HG02870 (cell line): ENCODE results near the gene OCIAD1.
"Not testable (repeated sequence)": the region's sequence is repeated elsewhere in the genome, so short reads cannot be mapped to it uniquely, and the experiment has no call there.

Experiments
- ATAC-seq: cut with Tn5 transposase; IDR thresholded peaks from one replicate; pipeline ENCODE4 v1.9.1; 2021; ENCODE audit warnings: mild to moderate bottlenecking, moderate library complexity; ENCODE audit not compliant: unreplicated experiment

The OCIAD1 gene

DNA sequence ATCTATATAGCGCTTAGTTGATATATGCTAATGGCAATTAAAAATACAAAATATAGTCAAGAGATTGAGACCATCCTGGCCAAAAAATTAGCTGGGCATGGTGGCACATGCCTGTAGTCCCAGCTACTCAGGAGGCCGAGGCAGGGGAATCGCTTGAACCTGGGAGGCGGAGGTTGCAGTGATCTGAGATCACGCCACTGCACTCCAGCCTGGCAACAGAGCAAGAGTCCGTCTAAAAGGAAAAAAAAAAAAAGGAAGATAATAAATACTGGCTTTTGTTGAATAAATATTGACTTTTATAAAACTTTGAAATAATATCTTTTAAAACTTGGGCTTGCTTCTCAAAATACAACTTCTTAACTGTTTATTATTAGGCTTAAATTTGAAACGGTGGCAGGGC, 14.6 kb upstream of the OCIAD1 start:
- not testable (repeated sequence) for ATAC-seq

DNA sequence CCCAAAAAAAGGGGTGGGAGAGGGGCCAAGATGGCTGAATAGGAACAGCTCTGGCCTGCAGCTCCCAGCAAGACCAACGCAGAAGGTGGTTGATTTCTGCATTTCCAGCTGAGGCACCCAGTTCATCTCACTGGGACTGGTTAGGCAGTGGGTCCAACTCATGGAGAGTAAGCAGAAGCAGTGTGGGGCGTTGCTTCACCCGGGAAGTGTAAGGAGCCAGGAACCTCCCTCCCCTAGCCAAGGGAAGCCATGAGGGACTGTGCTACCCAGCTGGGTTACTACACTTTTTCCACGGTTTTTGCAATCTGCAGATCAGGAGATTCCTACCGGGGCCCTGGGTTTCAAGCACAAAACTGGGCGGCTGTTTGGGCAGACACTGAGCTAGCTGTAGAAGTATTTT, 13.9 kb upstream of the OCIAD1 start:
- no peak for ATAC-seq

DNA sequence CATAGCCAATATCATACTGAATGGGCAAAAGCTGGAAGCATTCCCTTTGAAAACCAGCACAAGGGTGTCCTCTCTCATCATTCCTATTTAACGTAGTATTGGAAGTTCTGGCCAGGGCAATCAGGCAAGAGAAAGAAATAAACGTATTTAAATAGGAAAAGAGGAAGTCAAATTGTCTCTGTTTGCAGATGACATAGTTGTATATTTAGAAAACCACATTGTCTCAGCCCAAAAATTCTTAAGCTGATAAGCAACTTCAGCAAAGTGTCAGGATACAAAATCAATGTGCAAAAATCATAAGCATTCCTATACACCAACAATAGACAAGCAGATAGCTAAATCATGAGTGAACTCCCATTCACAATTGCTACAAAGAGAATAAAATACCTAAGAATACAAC, 9.5 kb upstream of the OCIAD1 start:
- not testable (repeated sequence) for ATAC-seq

DNA sequence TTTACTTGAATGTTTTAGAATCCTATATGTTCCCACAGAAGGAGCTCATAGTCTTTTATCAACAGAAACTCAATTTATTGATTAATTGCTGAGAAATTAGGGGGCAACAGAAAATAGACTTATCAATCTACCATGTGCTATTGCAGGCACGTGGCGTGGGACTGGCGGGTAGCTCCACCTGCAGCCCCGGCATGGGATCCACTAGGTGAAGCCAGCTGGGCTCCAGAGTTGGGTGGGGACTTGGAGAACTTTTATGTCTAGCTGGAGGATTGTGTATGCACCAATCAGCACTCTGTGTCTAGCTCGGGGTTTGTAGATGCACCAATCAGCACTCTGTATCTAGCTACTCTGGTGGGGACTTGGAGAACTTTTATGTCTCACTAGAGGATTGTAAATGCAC, 3.3 kb upstream of the OCIAD1 start:
- no peak for ATAC-seq

DNA sequence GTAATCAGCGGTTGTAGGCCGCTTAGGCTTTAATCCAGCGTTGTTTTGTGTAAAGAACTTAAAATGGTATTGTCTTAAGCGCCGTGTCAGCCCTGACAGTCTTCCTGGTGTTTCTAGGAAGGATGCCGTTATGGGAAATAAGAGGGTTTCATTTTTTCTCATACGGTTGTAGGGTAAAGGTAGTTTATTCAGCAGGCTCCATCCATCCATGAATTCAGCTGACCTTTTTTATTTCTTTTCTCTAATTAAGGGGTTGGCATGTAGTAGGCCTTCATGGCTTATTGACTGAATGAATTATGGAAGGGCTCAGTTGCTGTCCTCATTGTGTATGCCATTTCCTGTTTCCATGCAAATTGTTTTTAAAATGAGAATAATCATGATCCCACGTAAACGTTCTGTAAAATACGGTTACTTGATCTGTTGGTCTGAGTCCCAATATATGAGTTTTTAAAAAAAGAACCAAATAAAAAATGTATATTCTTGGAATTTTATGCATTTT, 693 bp downstream of the OCIAD1 start:
- no peak for ATAC-seq

DNA sequence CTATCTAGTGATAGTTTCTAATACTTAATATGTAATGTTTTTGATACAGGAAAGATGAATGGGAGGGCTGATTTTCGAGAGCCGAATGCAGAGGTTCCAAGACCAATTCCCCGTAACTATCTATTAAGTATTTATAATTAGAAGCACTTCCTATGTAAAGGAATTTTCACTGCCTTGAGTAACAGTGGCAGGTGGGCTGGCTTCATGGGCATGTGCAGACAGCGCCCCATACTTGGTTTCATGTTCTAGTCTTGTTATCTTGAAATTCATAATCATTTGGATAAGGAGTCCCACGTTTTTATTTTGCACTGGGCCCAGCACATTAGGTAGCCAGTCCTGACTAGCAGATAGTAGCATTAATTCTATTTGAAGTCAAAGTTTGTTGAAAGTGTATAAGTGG, 1.7 kb downstream of the OCIAD1 start:
- ATAC-seq: no peak

DNA sequence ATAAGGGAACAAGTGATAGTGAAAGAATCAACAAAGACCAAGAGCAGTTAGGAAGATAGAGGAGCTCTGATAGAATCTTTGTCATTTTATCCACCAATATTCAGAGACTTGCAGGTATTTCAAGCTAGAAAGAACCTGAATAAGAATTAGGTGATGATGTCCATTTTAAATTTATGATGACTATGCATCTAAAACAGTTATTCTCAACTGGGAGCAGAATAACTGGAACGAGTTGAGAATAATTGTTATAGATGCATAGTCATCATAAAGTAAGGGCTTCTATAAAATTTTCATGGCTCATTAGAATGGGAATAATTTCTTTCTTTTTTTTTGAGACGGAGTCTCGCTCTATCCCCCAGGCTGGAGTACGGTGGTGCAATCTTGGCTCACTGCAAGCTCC, 5.8 kb downstream of the OCIAD1 start:
- ATAC-seq: no peak

DNA sequence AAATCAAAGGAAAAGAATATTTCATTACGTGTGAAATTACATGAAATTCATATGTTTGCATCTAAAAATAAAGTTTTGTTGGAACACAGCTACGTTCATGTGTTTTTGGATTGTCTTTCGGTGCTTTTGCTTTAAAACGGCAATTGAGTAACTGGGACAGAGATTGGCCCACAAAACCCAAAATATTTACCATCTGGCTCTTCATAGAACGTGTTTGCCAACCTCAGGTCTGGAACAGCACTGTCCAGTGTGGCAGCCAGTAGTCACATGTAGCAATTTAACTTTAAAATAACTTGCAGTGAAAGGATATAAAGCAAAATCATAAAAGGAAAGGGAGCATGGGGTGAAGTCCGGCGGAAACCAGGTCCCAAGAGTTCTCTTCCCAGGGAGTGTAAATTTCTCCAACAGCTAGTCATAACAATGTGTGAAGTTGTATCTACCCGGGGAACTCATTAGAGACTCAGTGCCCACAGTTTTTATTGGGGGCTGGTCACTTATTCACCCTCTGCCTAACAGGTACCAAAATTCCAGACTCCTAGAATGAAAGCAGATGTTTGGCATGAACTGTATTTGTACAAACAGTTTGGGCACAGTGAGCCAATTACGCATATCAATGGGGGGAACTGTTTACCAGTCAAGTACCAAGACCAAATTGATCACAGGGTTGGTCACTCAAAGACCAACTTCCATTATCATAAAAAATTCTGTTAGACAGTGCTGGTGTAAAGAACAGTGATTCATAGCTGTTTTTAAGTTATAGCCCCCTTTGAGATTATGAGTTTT, 10.3 kb downstream of the OCIAD1 start:
- ATAC-seq: no peak

DNA sequence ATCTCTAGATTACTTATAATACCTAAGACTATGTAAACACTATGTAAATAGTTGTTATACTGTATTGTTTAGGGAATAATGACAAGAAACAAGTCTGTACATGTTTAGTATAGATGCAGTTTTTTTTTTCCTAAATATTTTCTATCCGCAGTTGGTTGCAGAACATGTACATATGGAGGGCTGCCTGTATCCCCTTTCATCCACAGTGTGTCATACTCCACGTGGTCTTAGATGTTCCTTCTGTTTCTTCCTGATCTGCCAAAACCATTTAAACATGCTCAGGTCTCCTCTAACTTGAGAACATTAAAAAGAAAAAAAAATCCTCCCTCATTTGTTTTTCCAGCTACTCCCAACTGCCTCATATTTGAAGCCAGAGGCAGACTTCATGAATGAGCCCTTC, 14.0 kb downstream of the OCIAD1 start:
- no peak for ATAC-seq

DNA sequence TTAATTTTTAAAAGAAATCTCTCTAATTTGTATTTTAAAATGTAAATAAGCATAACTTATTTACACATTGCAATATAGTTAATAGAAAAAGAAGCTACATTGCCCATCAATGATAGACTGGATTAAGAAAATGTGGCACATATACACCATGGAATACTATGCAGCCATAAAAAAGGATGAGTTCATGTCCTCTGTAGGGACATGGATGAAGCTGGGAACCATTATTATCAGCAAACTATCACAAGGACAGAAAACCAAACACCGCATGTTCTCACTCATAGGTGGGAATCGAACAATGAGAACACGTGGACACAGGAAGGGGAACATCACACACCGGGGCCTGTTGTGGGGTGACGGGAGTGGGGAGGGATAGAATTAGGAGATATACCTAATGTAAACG, 17.9 kb downstream of the OCIAD1 start:
- ATAC-seq: not testable (repeated sequence)

DNA sequence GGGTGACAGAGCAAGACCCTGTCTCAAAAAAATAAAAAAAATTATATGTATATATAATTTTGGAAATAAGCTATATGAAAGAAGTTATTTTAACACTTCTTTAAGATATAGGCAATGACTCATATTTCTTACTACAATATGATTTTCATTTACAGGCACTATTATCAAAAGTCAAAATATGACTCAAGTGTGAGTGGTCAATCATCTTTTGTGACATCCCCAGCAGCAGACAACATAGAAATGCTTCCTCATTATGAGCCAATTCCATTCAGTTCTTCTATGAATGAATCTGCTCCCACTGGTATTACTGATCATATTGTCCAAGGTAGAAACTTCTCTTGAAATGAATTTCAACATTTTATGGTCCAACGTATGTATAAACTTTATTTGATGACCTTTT, 20.8 kb downstream of the OCIAD1 start:
- no peak for ATAC-seq

DNA sequence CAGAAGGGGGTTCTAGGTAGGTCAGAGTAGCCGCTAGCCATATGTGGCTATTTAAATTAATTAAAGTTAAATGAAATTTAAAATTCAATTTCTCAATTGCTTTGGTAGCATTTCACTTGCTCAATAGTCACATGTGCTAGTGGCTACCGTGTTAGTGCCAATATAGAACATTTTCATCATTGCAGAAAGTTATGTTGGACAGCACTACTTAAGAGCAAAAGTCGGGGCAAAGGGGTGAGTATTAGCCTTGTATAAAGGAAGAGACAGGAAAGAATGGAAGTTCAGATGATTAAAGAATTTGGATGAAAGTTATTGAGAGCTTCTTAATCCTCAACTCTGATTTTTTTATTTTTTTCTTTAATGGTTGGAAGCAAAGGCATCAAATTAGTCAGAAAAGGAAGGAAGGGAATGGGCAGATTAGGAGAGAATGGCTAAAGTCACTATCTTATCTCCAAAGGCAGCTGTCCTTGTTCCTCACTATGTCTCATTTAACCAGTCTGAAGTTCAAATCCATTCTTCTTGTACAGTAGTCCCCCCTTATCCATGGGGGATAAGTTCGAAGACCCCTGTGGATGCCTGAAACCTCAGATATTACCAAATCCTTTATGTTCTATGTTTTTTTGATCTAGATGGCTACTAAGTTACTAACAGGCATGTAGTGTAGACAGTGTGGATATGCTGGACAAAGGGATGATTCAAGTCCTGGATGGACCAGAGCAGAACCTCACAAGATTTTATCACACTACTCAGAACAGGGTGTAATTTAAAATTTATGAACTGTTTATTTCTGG, 22.9 kb downstream of the OCIAD1 start:
- ATAC-seq: no peak

DNA sequence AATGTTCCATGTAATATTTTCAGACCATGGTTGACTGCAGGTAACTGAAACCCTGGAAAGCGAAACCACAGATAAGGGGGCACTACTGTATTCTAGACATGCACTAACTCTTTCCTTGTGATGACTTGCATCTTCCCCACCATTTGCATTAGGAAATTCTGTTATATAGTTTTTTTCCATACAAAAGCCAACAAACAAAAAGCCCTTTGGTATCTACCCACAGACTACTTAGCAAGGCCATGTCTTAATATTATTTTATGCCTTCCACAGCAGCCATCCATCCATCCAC, 23.5 kb downstream of the OCIAD1 start:
- ATAC-seq: no peak

DNA sequence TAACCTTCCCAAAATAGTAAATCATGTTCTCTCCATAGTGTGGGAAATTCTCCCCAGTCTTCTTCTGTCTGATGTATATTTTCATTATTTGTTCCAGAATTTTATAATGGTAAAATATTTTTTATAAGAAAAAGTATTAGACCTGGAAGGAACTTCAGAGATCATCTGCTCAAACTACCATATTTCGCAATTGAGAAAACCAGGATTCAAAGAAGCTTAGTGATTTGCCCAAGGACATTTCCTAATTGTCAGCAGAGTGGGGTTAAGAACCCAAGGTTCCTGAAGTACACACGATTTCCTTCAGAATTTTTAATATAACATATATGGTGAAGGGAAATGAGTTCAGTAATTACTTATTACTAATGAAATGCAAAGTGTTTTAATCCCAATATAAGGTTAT, 24.1 kb downstream of the OCIAD1 start:
- no peak for ATAC-seq

DNA sequence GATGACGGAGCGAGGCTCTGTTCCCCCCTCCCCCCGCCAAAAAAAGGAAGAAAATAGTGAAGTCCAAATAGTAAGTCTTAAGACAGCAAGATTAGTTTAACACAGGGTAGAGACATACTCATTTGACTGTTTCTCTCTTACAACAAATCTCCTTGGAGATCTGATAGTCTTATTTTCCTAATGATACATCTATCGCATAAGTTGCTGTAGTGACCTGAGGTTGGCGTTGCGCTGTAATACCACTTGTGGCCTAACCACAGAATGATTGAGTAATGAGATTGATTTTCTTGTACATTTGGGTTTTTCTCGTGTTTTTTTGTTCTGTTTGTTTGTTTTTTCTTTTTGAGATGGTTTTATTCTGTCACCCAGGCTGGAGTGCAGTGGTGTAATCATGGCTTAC, 27.2 kb downstream of the OCIAD1 start:
- ATAC-seq: no peak

DNA sequence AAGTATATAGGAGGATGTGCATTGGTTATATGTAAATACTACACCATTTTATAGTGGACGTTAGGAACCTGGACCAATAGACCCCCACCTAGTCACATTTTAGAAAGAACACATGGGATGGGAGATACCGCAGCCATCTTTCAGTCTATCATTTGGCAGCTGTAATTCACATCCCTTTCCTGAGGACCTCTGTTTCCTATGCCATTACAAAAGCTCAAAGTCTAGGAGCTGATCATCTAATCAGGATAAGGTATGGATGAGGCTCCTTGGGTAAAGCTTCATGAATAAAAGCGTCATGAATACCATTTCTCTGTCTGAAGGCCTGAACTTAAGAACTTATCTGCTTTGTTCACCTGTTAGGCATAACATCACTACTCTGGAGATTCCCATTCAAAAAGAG, 31.1 kb downstream of the OCIAD1 start:
- ATAC-seq: no peak

DNA sequence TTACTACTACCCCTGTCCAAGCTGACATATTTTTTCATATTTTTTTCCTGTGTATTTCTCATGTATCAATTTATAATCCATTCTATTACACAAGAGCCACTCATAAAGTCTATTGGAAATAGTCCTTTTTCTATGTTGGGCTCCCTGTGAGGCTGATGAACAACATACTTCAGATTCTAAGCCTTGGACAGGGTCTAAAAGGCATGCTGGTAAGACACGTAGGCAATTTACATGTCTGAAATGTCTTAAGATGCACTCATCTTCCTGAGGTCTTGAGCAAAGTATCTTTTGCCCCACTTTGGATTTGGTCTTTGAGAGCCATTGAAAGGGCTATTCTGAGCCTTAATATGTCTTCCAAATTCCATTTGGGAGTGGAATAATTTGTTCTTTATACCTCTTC, 31.8 kb downstream of the OCIAD1 start:
- no peak for ATAC-seq

DNA sequence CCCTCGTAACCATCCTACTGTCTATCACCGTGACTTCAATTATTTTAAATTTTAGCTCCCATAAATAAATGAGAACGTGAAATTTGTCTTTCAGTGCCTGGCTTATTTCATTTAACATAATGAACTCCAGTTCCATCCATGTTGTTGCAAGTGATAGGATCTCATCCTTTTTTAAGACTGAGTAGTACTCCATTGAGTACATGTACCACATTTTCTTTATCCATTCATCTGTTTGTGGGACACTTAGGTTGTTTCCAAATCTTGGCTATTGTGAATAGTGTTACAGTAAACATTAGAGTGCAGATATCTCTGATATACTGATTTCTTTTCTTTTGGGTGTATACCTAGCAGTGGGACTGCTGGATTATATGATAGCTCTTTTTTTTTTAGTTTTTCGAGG, 32.8 kb downstream of the OCIAD1 start:
- ATAC-seq: no peak

DNA sequence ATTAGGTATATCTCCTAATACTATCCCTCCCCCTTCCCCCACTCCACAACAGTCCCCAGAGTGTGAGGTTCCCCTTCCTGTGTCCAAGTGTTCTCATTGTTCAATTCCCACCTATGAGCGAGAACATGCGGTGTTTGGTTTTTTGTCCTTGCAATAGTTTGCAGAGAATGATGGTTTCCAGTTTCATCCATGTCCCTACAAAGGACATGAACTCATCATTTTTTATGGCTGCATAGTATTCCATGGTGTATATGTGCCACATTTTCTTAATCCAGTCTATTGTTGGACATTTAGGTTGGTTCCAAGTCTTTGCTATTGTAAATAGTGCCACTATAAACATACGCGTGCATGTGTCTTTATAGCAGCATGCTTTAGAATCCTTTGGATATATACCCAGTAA, 33.8 kb downstream of the OCIAD1 start:
- not testable (repeated sequence) for ATAC-seq

DNA sequence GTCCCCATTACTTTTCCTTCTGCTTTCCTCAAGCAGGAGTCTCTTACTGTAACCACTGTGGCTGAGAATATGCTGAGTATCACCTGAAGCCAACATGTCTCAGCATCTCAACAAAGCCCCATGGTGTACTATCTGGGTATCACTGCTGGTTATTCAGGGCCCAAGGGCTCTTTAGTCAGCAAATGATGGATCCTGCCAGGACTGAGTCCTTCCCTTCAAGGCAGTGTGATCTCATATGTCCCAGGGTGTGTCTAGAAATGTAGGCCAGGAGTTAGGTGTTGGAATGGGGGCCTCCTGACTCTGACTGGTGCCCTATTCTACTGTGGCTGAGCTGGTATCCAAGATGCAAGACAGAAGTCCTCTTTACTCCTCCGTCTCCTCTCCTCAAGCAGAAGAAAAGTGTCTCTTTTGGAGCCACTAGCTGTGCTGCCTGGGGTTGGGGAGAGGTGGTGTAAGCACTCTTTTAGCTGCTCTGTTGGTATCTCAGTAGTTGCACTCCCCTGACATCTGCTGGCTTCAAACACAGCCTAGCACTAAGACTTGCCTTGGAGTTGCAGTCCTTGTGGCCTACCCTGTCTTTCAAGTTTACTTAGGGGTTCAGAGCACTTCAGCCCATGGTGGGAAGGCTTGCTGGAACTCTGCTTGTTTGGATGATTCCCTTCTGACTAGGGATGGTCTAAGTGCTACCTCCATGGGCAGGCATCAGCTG, 47.1 kb downstream of the OCIAD1 start:
- no peak for ATAC-seq

DNA sequence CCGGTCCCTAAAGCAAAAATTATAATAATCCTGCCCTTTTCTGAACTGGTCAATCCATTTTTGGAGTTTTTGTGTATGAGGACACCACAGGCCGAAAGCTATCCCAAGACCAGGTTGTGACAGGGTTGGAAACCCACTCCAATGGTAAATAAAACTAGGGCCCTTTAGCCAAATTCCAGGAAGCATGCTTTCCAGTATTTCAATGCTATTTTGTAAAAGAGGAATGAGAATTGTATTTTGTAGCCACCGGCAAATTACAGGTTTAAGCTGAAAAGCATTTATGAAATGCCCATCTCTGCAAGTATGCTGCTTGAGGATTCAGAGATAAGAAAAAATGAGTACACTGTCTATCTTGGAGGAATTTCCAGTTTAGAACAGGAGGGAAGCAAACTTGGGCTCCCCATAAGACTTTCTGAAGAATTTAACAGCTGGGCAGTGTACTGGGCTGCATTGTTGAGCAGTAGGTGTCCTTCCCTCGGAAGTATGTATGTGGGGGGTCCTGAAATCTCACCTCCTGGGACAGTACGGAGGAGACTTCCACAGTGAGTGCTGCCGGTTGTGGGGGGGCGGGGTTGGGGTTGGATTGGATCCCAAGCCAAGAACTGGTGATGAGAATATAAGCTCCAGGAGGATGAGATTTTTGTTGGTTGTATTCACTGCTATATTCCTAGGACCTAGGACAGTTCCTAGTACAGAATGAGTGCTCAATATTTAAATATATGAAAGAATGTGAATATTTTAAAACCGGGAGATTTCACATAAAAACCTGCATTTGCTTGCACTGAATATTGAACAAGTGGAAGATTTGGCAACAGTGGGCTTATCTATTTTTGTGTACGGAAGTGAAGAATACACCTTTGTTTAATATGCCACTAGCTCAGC, 48.9 kb downstream of the OCIAD1 start:
- no peak for ATAC-seq
